ENCODE data around the gene AKNA.

DNA sequence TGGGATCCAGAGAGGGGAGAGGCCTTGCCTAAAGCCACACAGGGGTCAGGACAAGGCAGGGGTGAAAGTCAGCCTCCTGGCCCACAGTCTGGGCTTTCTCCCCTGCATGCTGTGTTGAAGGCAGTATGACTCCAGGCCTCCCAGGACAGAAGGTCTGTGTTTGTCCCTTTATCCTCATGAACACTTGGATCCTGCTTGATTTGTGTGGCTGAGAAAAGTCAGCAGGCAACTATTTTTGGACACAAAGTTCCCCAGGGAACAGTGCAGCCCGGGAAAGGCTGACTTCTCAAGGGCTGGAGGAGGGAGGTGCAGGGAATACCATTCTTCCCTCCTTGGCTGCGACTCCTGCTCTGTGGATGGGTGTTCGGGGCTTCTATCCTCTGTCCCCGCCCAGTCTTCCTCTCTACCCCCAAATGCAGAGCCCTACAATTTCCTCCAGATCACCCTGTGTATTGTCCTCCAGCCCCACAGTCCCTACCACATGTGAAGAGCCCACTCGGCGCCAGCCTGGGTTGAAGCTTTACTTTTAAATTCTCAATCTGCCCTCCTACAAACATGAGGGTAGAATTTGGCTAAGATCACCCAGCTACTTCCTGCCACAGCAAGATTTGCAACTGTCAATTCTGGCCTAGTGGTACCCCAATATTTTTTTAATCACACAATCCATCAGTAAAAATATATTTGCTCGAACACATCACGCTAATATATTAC is 4.1 kb downstream of the AKNA start:
- TF ChIP-seq, protein P1, sequence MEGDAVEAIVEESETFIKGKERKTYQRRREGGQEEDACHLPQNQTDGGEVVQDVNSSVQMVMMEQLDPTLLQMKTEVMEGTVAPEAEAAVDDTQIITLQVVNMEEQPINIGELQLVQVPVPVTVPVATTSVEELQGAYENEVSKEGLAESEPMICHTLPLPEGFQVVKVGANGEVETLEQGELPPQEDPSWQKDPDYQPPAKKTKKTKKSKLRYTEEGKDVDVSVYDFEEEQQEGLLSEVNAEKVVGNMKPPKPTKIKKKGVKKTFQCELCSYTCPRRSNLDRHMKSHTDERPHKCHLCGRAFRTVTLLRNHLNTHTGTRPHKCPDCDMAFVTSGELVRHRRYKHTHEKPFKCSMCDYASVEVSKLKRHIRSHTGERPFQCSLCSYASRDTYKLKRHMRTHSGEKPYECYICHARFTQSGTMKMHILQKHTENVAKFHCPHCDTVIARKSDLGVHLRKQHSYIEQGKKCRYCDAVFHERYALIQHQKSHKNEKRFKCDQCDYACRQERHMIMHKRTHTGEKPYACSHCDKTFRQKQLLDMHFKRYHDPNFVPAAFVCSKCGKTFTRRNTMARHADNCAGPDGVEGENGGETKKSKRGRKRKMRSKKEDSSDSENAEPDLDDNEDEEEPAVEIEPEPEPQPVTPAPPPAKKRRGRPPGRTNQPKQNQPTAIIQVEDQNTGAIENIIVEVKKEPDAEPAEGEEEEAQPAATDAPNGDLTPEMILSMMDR (IDR thresholded peaks at IDR 0.05; ENCODE audit: control extremely low read depth in 1 of 3, insufficient read depth in 1 of 3, low read depth in 1 of 3, low read length in 3 of 3): no peak
- TF ChIP-seq, protein P2, sequence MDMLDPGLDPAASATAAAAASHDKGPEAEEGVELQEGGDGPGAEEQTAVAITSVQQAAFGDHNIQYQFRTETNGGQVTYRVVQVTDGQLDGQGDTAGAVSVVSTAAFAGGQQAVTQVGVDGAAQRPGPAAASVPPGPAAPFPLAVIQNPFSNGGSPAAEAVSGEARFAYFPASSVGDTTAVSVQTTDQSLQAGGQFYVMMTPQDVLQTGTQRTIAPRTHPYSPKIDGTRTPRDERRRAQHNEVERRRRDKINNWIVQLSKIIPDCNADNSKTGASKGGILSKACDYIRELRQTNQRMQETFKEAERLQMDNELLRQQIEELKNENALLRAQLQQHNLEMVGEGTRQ (IDR thresholded peaks at IDR 0.05; ENCODE audit: low read length): no peak
- TF ChIP-seq CHD2 (IDR thresholded peaks at IDR 0.05; ENCODE audit: low read length): no peak
